Ovary (tissue), 3 donors: Measurements from ENCODE around the gene ST7.

Source experiments
- EP300 ChIP-seq: sonication (generic); formaldehyde crosslinking; IDR thresholded peaks from one replicate; pipeline ENCODE4 v1.6.1; 2017; ENCODE audit warnings: antibody characterized with exemption
- TF ChIP-seq, protein P1 (sequence below), 3 donors: fragments of 450-650 bp in 2 of 3; fragments of 200-600 bp in 1 of 3; IDR thresholded peaks; one replicate each; pipeline versions ENCODE4 v1.5.1 to v1.8.0; 2016 to 2022; ENCODE audit warnings: antibody characterized with exemption in 3 of 3, mild to moderate bottlenecking in 1 of 3
- donor health status: DM: no; HTN: no; CAD: no.

DNA sequence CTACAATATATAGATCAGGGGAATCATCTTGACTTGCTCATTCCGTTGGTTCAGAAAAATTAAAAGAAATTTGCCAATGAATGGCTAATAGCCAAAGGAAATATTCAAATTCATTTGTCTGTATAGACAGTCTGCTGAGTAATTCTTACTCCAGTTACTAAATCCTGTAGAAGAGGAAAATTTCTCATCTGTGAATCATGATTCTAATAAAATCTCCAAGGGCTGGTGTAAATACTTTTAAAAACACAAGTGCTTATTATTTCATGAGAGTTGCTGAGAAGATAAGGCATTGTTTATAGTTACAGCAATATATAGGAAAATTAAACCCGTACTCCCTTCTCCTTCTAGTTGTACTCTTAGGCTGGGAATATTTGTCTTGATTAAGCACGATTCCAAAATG lies 316.6 kb downstream of the ST7 start:
- no peak for TF ChIP-seq EP300
- TF ChIP-seq, protein P1, sequence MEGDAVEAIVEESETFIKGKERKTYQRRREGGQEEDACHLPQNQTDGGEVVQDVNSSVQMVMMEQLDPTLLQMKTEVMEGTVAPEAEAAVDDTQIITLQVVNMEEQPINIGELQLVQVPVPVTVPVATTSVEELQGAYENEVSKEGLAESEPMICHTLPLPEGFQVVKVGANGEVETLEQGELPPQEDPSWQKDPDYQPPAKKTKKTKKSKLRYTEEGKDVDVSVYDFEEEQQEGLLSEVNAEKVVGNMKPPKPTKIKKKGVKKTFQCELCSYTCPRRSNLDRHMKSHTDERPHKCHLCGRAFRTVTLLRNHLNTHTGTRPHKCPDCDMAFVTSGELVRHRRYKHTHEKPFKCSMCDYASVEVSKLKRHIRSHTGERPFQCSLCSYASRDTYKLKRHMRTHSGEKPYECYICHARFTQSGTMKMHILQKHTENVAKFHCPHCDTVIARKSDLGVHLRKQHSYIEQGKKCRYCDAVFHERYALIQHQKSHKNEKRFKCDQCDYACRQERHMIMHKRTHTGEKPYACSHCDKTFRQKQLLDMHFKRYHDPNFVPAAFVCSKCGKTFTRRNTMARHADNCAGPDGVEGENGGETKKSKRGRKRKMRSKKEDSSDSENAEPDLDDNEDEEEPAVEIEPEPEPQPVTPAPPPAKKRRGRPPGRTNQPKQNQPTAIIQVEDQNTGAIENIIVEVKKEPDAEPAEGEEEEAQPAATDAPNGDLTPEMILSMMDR (IDR thresholded peaks at IDR 0.05): no peak
